HEK293T (cell line): Measurements from ENCODE around the gene SNAP91.
A peak's percentile ranks its signal among the peaks of the same experiment; 100 is the strongest.
"Not testable (repeated sequence)": the region's sequence is repeated elsewhere in the genome, so short reads cannot be mapped to it uniquely, and the experiment has no call there.

ENCODE experiments used
- CTCF ChIA-PET: fragments of 350-600 bp; formaldehyde crosslinking; extraction: SDS; loops from one replicate; lab custom pipeline; 2021; ENCODE audit warnings: antibody characterized with exemption, inconsistent platforms; lab: Yijun Ruan, JAX
- POLR2A ChIA-PET: fragments of 350-600 bp; formaldehyde crosslinking; extraction: SDS; loops from one replicate; lab custom pipeline; 2020; ENCODE audit warnings: antibody characterized with exemption, inconsistent platforms; lab: Yijun Ruan, JAX
- DNase-seq: peaks from one replicate; pipeline ENCODE4 v3.0.0; 2012; ENCODE audit warnings: mixed read lengths; ENCODE audit errors: extremely low spot score
- ARNT ChIP-seq: fragments of 450-650 bp; IDR thresholded peaks from 2 replicates; pipeline ENCODE4 v1.6.1; 2017; ENCODE audit warnings: mild to moderate bottlenecking
- BHLHE40 ChIP-seq: fragments of 450-650 bp; IDR thresholded peaks from 2 replicates; pipeline ENCODE4 v1.6.1; 2016; ENCODE audit warnings: mild to moderate bottlenecking, moderate library complexity, borderline replicate concordance
- CTBP1 ChIP-seq: fragments of 450-650 bp; IDR thresholded peaks from 2 replicates; pipeline ENCODE4 v1.6.1; 2016; ENCODE audit warnings: borderline replicate concordance
- ELF4 ChIP-seq: fragments of 450-650 bp; IDR thresholded peaks from 2 replicates; pipeline ENCODE4 v1.6.1; 2017; ENCODE audit warnings: antibody characterized with exemption
- FOXA1 ChIP-seq: fragments of 450-650 bp; IDR thresholded peaks from 2 replicates; pipeline ENCODE4 v1.6.1; 2016; ENCODE audit warnings: mild to moderate bottlenecking
- FOXK2 ChIP-seq: fragments of 450-650 bp; IDR thresholded peaks from 2 replicates; pipeline ENCODE4 v1.6.1; 2016; ENCODE audit warnings: mild to moderate bottlenecking
- FOXM1 ChIP-seq: fragments of 450-650 bp; IDR thresholded peaks from 2 replicates; pipeline ENCODE4 v1.6.1; 2017; ENCODE audit warnings: mild to moderate bottlenecking, borderline replicate concordance
- HDGF ChIP-seq: fragments of 450-650 bp; IDR thresholded peaks from 2 replicates; pipeline ENCODE4 v1.6.1; 2017; ENCODE audit warnings: antibody characterized with exemption, borderline replicate concordance
- L3MBTL2 ChIP-seq: fragments of 450-650 bp; conservative IDR thresholded peaks from 2 replicates; pipeline ENCODE4 v1.6.1; 2016; ENCODE audit warnings: mild to moderate bottlenecking
- LEF1 ChIP-seq: fragments of 450-650 bp; IDR thresholded peaks from 2 replicates; pipeline ENCODE4 v1.6.1; 2017; ENCODE audit warnings: mild to moderate bottlenecking, borderline replicate concordance
- NFRKB ChIP-seq: fragments of 450-650 bp; IDR thresholded peaks from 2 replicates; pipeline ENCODE4 v1.6.1; 2016; ENCODE audit warnings: mild to moderate bottlenecking, moderate library complexity
- SP1 ChIP-seq: fragments of 450-650 bp; IDR thresholded peaks from 2 replicates; pipeline ENCODE4 v1.6.1; 2017
- SUZ12 ChIP-seq: fragments of 450-650 bp; IDR thresholded peaks from 2 replicates; pipeline ENCODE4 v1.6.1; 2016; ENCODE audit warnings: mild to moderate bottlenecking
- TARDBP ChIP-seq: fragments of 450-650 bp; IDR thresholded peaks from 2 replicates; pipeline ENCODE4 v1.6.1; 2016
- ZNF384 ChIP-seq: fragments of 450-650 bp; IDR thresholded peaks from 2 replicates; pipeline ENCODE4 v1.6.1; 2016
- TF ChIP-seq, protein P1 (sequence below): fragments of 450-650 bp; IDR thresholded peaks from 2 replicates; pipeline ENCODE4 v1.6.1; 2016

SNAP91 gene, protein sequence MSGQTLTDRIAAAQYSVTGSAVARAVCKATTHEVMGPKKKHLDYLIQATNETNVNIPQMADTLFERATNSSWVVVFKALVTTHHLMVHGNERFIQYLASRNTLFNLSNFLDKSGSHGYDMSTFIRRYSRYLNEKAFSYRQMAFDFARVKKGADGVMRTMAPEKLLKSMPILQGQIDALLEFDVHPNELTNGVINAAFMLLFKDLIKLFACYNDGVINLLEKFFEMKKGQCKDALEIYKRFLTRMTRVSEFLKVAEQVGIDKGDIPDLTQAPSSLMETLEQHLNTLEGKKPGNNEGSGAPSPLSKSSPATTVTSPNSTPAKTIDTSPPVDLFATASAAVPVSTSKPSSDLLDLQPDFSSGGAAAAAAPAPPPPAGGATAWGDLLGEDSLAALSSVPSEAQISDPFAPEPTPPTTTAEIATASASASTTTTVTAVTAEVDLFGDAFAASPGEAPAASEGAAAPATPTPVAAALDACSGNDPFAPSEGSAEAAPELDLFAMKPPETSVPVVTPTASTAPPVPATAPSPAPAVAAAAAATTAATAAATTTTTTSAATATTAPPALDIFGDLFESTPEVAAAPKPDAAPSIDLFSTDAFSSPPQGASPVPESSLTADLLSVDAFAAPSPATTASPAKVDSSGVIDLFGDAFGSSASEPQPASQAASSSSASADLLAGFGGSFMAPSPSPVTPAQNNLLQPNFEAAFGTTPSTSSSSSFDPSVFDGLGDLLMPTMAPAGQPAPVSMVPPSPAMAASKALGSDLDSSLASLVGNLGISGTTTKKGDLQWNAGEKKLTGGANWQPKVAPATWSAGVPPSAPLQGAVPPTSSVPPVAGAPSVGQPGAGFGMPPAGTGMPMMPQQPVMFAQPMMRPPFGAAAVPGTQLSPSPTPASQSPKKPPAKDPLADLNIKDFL

DNA sequence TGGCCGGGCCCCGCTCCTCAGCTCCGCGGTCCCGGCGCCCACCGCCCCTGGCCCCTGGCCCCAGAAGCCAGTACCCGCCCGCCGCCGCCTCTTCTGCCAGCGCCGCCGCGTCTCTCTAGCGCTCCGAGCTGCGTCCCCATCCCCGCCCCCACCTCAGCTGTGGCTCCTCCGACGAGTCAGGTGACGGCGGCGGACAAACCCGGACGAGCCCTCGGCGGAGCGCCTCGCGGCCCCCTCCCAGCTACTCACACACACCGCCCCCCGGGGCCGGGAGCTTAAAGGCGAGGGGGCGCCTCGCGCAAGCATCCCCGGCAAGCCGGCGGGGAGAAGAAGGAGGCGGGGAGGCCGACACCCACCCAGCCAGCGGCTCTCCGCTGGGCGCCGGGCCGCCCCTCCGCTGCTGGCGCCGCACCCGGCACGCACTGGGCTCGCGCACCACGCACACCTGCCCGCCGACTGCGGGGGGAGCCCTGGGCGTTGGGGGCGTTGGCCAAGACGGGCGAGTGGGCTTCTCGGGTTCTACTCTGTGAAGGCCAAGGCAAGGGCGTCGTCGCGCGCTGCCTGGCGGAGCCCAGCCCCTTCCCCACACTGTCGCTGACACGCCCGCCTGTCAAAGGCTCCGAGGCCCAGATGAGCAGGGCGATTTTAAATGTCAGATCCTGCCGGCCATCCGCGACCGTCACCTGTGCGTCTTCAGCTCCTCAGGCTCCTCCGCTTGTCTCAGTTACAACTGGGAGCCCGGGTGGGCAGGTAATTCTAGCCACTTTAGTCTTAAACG, at the start of gene SNAP91:
Gene SNAP91 (minus strand): TSS at position 132 of the 778 bp plus-strand sequence. CDS start 1,174 bp downstream, outside the sequence.
- DNase-seq = peak; percentile 74
- CTCF ChIA-PET = interaction anchor here (0.5 to 1.3 kb wide), 4 partner anchors 14 to 170 kb away, joined by 3 to 4 read pairs (median 3); no protein-coding TSS in a partner anchor
- POLR2A ChIA-PET = interaction anchor here (1.0 to 1.5 kb wide), 4 partner anchors 11 to 144 kb away, joined by 4 to 6 read pairs (median 5); partner anchors contain the start of gene RIPPLY2
- TF ChIP-seq SP1 (no peak), FOXK2 (no peak), L3MBTL2 (peak; percentile 76), SUZ12 (no peak), NFRKB (no peak), LEF1 (no peak), HDGF (no peak), BHLHE40 (no peak)
- TF ChIP-seq, protein P1, sequence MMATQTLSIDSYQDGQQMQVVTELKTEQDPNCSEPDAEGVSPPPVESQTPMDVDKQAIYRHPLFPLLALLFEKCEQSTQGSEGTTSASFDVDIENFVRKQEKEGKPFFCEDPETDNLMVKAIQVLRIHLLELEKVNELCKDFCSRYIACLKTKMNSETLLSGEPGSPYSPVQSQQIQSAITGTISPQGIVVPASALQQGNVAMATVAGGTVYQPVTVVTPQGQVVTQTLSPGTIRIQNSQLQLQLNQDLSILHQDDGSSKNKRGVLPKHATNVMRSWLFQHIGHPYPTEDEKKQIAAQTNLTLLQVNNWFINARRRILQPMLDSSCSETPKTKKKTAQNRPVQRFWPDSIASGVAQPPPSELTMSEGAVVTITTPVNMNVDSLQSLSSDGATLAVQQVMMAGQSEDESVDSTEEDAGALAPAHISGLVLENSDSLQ = peak; percentile 43; the same call in 1 of the 2 replicates

DNA sequence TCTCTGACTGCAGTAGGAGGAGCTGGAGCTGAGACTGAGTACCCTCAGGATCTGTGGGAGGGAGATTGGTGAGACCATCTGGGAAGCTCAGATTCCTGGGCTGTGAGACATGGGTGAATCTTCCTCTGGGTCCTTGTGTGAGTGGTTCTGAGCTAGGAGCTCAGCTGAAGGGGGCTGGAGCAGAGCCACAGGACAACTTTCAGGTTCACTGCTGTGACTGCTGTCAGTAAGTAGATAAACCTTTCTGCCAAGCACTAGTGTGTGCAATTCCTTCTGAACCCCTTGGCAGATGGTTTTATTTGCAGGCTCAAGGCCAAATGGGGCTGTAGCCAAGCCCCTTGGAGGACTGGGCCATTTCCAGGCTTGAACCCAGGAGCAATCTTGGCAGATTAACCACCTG, 49.6 kb upstream of the SNAP91 start:
- ChIA-PET CTCF (no interaction called here), POLR2A (no interaction called here)
- no peak for TF ChIP-seq TARDBP
- no peak for TF ChIP-seq BHLHE40
- TF ChIP-seq FOXA1 = no peak
- TF ChIP-seq NFRKB = no peak
- no peak for TF ChIP-seq FOXK2
- no peak for TF ChIP-seq LEF1
- no peak for TF ChIP-seq ARNT
- DNase-seq = no peak

DNA sequence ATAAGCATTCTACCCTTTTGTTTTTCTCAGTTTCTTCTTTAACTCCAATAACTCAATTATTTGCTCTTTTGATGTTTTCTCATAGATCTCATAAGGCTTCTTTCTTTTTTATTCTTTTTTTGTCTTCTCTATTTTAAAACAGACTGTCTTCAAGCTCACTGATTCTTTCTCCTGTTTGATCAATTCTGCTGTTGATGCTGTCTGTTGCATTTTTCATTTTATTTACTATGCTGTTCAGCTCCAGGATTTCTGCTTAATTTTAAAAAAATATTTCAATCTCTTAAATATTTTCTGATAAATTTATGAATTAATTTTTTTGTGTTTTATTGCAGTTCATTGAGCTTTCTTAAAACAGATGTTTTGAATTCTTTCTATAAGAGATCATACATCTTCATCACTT, 48.1 kb upstream of the SNAP91 start:
- ChIA-PET CTCF (no interaction called here), POLR2A (no interaction called here)
- TF ChIP-seq SP1 (no peak), BHLHE40 (no peak), L3MBTL2 (no peak), ARNT (no peak), SUZ12 (no peak), LEF1 (no peak), FOXM1 (no peak), TARDBP (no peak), FOXA1 (no peak), HDGF (no peak), ZNF384 (no peak), CTBP1 (no peak), NFRKB (no peak), ELF4 (no peak), FOXK2 (no peak)
- TF ChIP-seq, protein P1 = no peak
- DNase-seq = no peak

DNA sequence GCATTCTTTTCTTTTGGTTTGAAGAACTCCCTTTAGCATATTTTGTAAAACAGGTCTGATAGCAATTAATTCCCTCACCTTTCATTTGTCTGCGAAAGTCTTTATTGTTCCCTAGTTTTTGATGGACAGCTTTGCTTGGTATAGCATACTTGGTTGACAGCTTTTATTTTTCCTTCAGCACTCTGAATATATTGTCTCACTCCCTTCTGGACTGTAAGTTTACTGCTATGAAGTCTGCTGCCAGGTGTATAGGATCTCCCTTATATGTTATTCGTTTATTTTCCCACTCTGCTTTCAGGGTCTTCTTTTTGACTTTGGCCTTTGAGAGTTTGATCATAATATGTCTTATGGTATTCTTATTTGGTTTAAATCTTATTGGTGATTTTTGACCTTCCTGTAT, 47.7 kb upstream of the SNAP91 start:
- TF ChIP-seq LEF1 = no peak
- TF ChIP-seq L3MBTL2 = no peak
- TF ChIP-seq FOXM1 = no peak
- no peak for TF ChIP-seq FOXA1
- TF ChIP-seq ELF4 = no peak
- TF ChIP-seq ZNF384 = no peak
- TF ChIP-seq CTBP1 = no peak
- no peak for TF ChIP-seq NFRKB
- TF ChIP-seq ARNT = no peak
- TF ChIP-seq SP1 = no peak
- TF ChIP-seq SUZ12 = no peak
- no peak for TF ChIP-seq BHLHE40
- TF ChIP-seq TARDBP = no peak
- no peak for TF ChIP-seq FOXK2
- TF ChIP-seq, protein P1 = no peak
- no peak for TF ChIP-seq HDGF
- DNase-seq = no peak
- ChIA-PET CTCF (no interaction called here), POLR2A (no interaction called here)

DNA sequence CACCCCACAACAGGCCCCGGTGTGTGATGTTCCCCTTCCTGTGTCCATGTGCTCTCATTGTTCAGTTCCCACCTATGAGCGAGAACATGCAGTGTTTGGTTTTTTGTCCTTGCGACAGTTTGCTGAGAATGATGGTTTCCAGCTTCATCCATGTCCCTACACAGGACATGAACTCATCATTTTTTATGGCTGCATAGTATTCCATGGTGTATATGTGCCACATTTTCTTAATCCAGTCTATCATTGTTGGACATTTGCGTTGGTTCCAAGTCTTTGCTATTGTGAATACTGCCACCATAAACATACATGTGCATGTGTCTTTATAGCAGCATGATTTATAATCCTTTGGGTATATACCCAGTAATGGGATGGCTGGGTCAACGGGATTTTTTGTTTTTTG, 43.5 kb upstream of the SNAP91 start:
- DNase-seq, POLR2A ChIA-PET, CTCF ChIA-PET: not testable (repeated sequence)
